Measurements from ENCODE around the gene CD74. TPM values are rescaled to one million over a fixed set of nuclear protein-coding genes. Genes with fewer than 3 reads are reported as not detected.

CD74 gene
- polyA plus RNA-seq, 1 donor from 2014 or later: not detected

- Histone ChIP-seq H3K79me2 (replicated peaks; ENCODE audit: insufficient read depth, low read length) (no peaks in the 10 kb centered on the region), H3K4me3 (ENCODE audit: low read length) (no peak overlapping the region), H4K20me1 (ENCODE audit: insufficient read depth) (no peaks in the 10 kb centered on the region), H2AFZ (ENCODE audit: low read depth, low read length) (no peak overlapping the region), H3F3A (ENCODE audit: insufficient read depth, low read length, poor library complexity, severe bottlenecking) (no peaks in the 10 kb centered on the region), H3K4me2 (ENCODE audit: low read length) (no peak overlapping the region), H3K9me3 (ENCODE audit: low read length) (no peaks in the 10 kb centered on the region), H3K9me2 (ENCODE audit: insufficient read depth, low read length) (no peaks in the 10 kb centered on the region), H3K9ac (ENCODE audit: low read length) (no peak overlapping the region), H3K36me3 (ENCODE audit: insufficient read depth, low read length) (no peaks in the 10 kb centered on the region), H3K27ac (ENCODE audit: low read length) (no peak overlapping the region), H3K27me3 (ENCODE audit: insufficient read depth, low read depth, low read length) (no peaks in the 10 kb centered on the region)
- TF ChIP-seq CTCF (IDR thresholded peaks at IDR 0.05; ENCODE audit: poor library complexity, severe bottlenecking): no peak
- no peak for TF ChIP-seq SMC3 (conservative IDR thresholded peaks at IDR 0.05; ENCODE audit: poor library complexity)
- no peak for TF ChIP-seq POLR2AphosphoS5 (IDR thresholded peaks at IDR 0.05)
- TF ChIP-seq MXI1 (conservative IDR thresholded peaks at IDR 0.05; ENCODE audit: poor library complexity, severe bottlenecking): no peak
- no peak for TF ChIP-seq REST (IDR thresholded peaks at IDR 0.05; ENCODE audit: borderline replicate concordance)
- TF ChIP-seq EP300 (conservative IDR thresholded peaks at IDR 0.05; ENCODE audit: poor library complexity, severe bottlenecking): no peak
- no peak for TF ChIP-seq TAF1 (IDR thresholded peaks at IDR 0.05; ENCODE audit: low read depth)
- TF ChIP-seq RAD21 (conservative IDR thresholded peaks at IDR 0.05): no peak
- no peak for TF ChIP-seq EZH2 (IDR thresholded peaks at IDR 0.05; ENCODE audit: borderline replicate concordance, insufficient read depth, low read length, poor library complexity, severe bottlenecking)
Observed at GRCh38 chr5:150392680-150393079, 20.0 kb downstream of the CD74 start.

- Histone ChIP-seq H3K9me3 (ENCODE audit: low read length) (no peaks in the 10 kb centered on the region), H3F3A (ENCODE audit: insufficient read depth, low read length, poor library complexity, severe bottlenecking) (no peaks in the 10 kb centered on the region), H4K20me1 (ENCODE audit: insufficient read depth) (no peaks in the 10 kb centered on the region), H3K4me3 (ENCODE audit: low read length) (no peak overlapping the region), H2AFZ (ENCODE audit: low read depth, low read length) (no peak overlapping the region), H3K9me2 (ENCODE audit: insufficient read depth, low read length) (no peaks in the 10 kb centered on the region), H3K79me2 (replicated peaks; ENCODE audit: insufficient read depth, low read length) (no peaks in the 10 kb centered on the region), H3K27me3 (ENCODE audit: insufficient read depth, low read depth, low read length) (no peaks in the 10 kb centered on the region), H3K9ac (ENCODE audit: low read length) (no peak overlapping the region), H3K4me2 (ENCODE audit: low read length) (no peak overlapping the region), H3K27ac (ENCODE audit: low read length) (no peak overlapping the region), H3K36me3 (ENCODE audit: insufficient read depth, low read length) (no peaks in the 10 kb centered on the region)
- TF ChIP-seq TAF1 (IDR thresholded peaks at IDR 0.05; ENCODE audit: low read depth) (no peak), POLR2AphosphoS5 (IDR thresholded peaks at IDR 0.05) (no peak), SMC3 (conservative IDR thresholded peaks at IDR 0.05; ENCODE audit: poor library complexity) (no peak), CTCF (IDR thresholded peaks at IDR 0.05; ENCODE audit: poor library complexity, severe bottlenecking) (no peak), MXI1 (conservative IDR thresholded peaks at IDR 0.05; ENCODE audit: poor library complexity, severe bottlenecking) (no peak), EP300 (conservative IDR thresholded peaks at IDR 0.05; ENCODE audit: poor library complexity, severe bottlenecking) (no peak), EZH2 (IDR thresholded peaks at IDR 0.05; ENCODE audit: borderline replicate concordance, insufficient read depth, low read length, poor library complexity, severe bottlenecking) (no peak), REST (IDR thresholded peaks at IDR 0.05; ENCODE audit: borderline replicate concordance) (no peak), RAD21 (conservative IDR thresholded peaks at IDR 0.05) (no peak)
Observed at GRCh38 chr5:150391986-150392385, 20.7 kb downstream of the CD74 start.

Measured in neural cell (in vitro differentiated cells).